ENCODE measurements around the gene LAIR1.
"Not testable (repeated sequence)": the region's sequence is repeated elsewhere in the genome, so short reads cannot be mapped to it uniquely, and the experiment has no call there.

The LAIR1 gene

DNA sequence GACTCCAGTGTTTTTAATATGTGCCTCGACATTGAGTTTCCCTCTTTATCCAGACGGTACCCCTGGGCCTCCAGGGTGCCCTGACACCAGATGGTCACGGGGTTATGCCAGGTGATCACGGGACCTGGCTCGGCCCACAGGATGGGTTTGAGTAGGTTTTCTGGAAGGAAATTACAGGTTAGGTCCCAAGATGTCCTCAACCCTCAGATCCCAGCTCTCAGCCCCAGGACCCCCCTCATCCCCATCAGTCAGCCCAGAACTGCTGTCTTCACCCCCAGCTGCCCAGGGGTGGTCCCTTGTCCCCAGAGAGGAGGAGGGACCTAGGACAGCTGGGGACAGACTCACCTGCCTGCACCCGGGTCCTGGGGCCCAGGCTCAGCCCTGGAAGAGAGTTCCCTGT is 26.2 kb downstream of the LAIR1 start:
- Histone ChIP-seq H3K27ac (ENCODE audit: low read depth, low read length) (no peak overlapping the region), H3K27me3 (ENCODE audit: insufficient read depth, low read length) (no peaks in the 10 kb centered on the region)

DNA sequence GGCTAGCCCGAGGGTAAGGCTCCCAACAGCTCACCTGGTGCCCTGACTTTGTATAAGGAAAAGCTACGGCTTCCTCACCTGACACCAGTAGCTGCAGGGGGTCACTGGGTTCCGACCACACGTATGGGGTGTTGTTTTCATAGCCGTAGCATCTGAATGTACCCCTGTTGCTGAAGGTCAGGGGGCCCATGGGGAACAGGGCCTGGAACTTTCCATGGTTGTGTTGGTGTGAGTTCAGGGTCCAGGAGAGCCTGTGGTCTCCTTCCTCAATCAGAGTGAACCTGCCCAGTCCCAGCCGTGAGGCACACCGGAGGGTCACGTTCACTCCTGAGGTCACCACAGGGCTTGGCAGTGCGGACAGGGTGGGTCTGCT is 26.9 kb downstream of the LAIR1 start:
- Histone ChIP-seq H3K4me1 (ENCODE audit: insufficient read depth, low read length) (no peaks in the 10 kb centered on the region), H3K9me3 (ENCODE audit: insufficient read depth, low read depth, low read length) (no peaks in the 10 kb centered on the region), H3K27ac (ENCODE audit: low read depth, low read length) (no peak overlapping the region), H3K9ac (ENCODE audit: low read depth, low read length) (no peak overlapping the region), H3K4me3 (ENCODE audit: low read length) (no peak overlapping the region), H3K27me3 (ENCODE audit: insufficient read depth, low read length) (no peaks in the 10 kb centered on the region), H3K36me3 (ENCODE audit: insufficient read depth, low read length) (no peaks in the 10 kb centered on the region)
- whole genome bisulfite sequencing, result 92% methylated on average over 9 of the region's 9 CpGs

More for the DNA sequence above, 26.2 kb downstream of the LAIR1 start:
- no peak overlapping the region for H3K9ac ChIP-seq (ENCODE audit: low read depth, low read length)
- H3K4me3 ChIP-seq (ENCODE audit: low read length), result no peak overlapping the region
- H3K36me3 ChIP-seq (ENCODE audit: insufficient read depth, low read length), result no peaks in the 10 kb centered on the region
- WGBS, result 87% methylated on average over 6 of the region's 6 CpGs
- H3K4me1 ChIP-seq (ENCODE audit: insufficient read depth, low read length), result no peaks in the 10 kb centered on the region
- H3K9me3 ChIP-seq (ENCODE audit: insufficient read depth, low read depth, low read length), result no peaks in the 10 kb centered on the region

DNA sequence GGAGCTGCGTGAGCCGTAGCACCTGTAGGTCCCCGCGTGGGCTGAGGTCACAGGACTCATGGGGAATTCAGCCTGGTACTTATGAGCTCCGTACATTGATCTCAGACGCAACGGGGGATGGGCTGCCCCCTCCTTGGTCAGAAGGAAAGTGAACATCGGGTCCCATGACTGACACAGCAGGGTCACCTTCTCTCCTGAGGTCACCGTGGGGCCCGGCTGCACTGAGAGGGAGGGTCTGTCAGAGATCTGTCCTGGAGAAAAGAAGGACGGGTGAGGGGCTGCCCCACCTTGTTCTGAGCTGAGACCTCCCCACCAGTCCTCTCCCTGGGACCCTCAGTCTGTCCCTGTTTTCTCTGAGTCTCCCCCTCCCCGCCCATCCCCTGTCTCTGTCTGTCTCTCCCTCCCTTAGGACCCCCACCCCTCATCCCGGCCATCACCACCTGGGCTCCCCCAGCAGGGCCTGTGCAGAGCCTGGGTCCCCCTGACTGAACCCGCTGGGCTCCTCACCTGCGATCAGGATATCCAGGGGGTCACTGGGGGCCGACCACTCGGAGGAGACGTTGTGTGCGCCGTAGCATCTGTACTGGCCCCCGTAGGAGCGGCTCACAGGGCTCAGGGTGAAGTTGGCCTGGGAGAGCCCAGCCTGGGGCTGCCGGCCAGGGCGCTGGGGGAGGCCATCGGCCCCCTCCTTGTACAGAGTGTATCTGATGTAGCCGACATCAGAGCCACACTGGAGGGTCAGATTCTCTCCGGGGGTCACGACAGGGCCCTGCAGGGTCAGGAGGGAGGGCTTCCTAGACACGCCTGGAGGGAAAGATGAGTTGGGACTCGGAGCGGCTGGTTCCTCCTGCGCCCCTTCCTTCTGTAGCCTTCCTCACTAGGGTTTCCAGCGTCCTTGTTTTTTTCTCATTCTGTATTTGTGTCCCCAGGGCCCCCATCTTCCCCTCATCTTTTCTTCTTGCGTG is 27.6 kb downstream of the LAIR1 start:
- 89% methylated on average over 34 of the region's 34 CpGs for WGBS
- Histone ChIP-seq H3K9ac (ENCODE audit: low read depth, low read length) (no peak overlapping the region), H3K27ac (ENCODE audit: low read depth, low read length) (no peak overlapping the region), H3K4me3 (ENCODE audit: low read length) (no peak overlapping the region), H3K27me3 (ENCODE audit: insufficient read depth, low read length) (no peaks in the 10 kb centered on the region), H3K9me3 (ENCODE audit: insufficient read depth, low read depth, low read length) (no peaks in the 10 kb centered on the region), H3K36me3 (ENCODE audit: insufficient read depth, low read length) (no peaks in the 10 kb centered on the region), H3K4me1 (ENCODE audit: insufficient read depth, low read length) (no peaks in the 10 kb centered on the region)

DNA sequence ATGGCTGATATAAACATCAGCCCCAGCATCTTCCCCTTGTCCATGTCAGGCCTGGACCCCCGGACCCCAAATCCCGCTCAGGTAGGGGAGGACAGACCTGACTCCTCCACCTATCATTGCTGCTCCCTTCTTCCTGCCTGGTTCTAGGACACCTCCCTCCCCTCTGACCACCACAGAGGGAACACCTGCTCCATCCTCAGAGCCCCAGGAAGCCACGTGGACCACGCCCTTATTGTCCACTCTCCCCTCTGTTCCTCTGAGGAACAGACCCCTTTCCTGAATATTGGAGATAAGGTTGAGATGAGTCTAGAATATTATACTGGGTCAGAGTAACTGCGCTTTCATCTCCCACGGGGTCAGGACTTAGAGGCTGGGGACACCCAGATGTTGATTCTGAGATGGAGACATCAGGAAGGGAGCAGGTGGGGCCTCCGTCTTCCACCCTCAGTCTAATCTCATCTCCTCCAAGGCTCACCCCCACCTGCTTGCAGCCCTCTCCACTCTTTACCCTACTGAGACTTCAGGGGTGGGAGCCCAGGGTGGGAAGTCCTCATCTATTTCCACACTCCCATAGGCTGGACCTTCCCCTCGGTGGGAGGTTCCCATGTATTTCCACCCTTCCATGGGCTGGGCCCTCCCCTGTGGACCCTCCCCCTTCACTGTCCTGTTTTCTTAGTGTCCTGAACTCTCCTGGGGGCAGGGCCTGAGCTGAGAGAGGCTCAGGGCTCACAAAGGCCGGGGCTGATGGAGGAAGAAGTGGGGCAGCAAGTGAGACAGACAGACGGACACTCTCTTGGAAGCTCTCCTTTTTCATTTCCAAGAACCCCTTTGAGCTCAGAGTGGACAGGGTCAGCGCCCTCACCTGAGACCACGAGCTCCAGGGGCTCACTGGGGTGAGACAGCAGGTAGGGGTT is 28.5 kb downstream of the LAIR1 start:
- 87% methylated on average over 12 of the region's 12 CpGs for WGBS
- no peak overlapping the region for H3K27ac ChIP-seq (ENCODE audit: low read depth, low read length)
- H3K4me1 ChIP-seq (ENCODE audit: insufficient read depth, low read length), result no peaks in the 10 kb centered on the region

DNA sequence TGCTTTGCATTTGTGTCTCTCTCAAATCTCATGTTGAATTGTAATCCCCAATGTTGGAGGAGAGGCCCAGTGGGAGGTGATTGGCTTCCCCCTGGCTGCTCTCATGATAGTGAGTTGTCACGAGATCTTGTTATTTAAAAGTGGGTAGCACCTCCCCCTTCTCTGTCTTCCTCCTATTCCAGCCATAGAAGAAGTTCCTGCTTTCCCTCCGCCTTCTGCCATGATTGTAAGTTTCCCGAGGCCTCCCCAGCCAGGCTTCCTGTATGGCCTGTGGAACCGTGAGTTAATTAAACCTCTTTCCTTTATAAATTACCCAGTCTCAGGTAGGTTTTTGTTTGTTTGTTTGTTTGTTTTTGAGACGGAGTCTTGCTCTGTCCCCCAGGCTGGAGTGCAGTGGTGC is 29.6 kb downstream of the LAIR1 start:
- no peaks in the 10 kb centered on the region for H3K9me3 ChIP-seq (ENCODE audit: insufficient read depth, low read depth, low read length)
- H3K27ac ChIP-seq (ENCODE audit: low read depth, low read length), result no peak overlapping the region
- WGBS, result 64% methylated on average over 4 of the region's 5 CpGs
- H3K4me1 ChIP-seq (ENCODE audit: insufficient read depth, low read length), result no peaks in the 10 kb centered on the region
- H3K4me3 ChIP-seq (ENCODE audit: low read length), result no peak overlapping the region
- no peak overlapping the region for H3K9ac ChIP-seq (ENCODE audit: low read depth, low read length)
- H3K36me3 ChIP-seq (ENCODE audit: insufficient read depth, low read length), result no peaks in the 10 kb centered on the region
- H3K27me3 ChIP-seq (ENCODE audit: insufficient read depth, low read length), result no peaks in the 10 kb centered on the region

More for the DNA sequence above, 28.5 kb downstream of the LAIR1 start:
- Histone ChIP-seq H3K9me3 (ENCODE audit: insufficient read depth, low read depth, low read length) (no peaks in the 10 kb centered on the region), H3K9ac (ENCODE audit: low read depth, low read length) (no peak overlapping the region), H3K36me3 (ENCODE audit: insufficient read depth, low read length) (no peaks in the 10 kb centered on the region), H3K27me3 (ENCODE audit: insufficient read depth, low read length) (no peaks in the 10 kb centered on the region), H3K4me3 (ENCODE audit: low read length) (no peak overlapping the region)

DNA sequence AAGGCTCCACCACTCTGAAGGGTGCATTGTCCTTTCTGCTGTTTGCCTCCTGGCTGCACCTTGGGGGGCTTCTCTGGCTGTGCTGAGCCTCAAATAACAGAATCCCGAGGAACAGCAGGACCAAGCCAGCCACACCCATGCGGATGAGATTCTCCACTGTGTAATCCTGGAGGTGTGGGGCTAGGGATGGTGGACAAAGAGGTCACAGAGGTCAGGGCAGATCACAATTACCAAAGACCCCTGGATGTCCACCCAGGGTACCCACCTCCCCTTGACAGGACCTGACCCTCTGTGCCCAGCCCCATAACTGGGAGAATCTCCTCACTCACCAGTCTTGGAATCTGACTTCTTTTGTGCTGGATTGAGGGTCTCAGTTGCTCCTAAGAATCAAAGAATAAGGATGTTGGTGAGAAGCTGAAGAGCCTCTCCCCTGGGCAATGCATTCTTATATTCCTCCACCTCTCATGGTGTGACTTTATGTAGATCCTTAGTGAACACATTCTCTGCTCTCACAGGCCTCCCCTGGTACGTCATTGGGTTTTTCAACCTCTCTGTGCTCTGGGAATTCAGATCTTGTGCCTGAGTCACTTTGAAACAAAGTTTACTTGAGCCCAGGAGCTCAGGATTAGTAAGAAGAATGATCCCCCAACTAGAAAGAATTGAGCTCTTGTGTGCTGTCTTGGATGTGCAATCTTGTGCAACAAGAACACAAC is 31.0 kb downstream of the LAIR1 start:
- Histone ChIP-seq H3K9ac (ENCODE audit: low read depth, low read length) (no peak overlapping the region), H3K4me3 (ENCODE audit: low read length) (no peak overlapping the region), H3K27ac (ENCODE audit: low read depth, low read length) (no peak overlapping the region), H3K27me3 (ENCODE audit: insufficient read depth, low read length) (no peaks in the 10 kb centered on the region), H3K9me3 (ENCODE audit: insufficient read depth, low read depth, low read length) (no peaks in the 10 kb centered on the region), H3K4me1 (ENCODE audit: insufficient read depth, low read length) (no peaks in the 10 kb centered on the region), H3K36me3 (ENCODE audit: insufficient read depth, low read length) (no peaks in the 10 kb centered on the region)
- 87% methylated on average over 3 of the region's 3 CpGs for WGBS

DNA sequence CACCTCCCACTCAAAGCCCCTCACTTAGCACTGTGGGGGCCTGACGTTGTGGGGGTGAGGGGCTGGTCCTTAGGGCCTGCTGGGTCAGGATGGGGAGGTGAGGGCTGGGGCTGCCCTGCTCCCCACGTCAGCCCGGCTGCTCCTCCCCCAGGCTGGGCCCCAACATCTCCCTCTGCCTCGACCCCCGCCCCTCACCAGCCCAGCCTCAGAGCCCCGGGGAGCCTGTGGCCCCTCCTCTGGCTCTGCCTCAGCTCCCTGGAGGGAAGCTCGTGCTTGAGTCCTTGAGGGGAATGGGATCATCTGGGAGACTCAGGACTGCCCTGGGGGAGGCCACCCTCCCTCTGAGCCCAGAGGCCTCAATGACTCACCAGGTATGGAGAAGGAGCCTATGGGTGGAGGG is 32.6 kb downstream of the LAIR1 start:
- H3K9me3 ChIP-seq (ENCODE audit: insufficient read depth, low read depth, low read length), result no peaks in the 10 kb centered on the region
- H3K4me1 ChIP-seq (ENCODE audit: insufficient read depth, low read length), result no peaks in the 10 kb centered on the region

DNA sequence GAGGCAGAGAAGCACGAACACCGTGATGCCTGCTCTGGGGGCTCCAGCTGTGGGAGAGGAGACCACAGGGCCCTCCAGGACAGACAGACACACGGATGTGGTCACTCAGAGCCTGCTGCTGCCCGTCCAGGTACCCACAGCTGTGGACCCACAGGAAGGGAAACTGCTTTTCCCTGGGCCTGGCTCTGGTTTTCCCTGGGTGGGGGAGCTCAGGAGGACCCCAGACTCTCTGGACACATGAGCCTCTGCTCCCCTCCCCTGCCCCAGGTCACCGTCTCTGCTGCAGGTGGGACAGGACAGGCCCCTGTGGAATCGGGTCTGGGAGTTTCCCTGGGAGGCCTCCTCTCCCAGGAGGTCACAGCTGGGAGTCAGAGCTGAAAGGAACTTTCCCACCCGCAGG is 33.1 kb downstream of the LAIR1 start:
- H3K4me3 ChIP-seq (ENCODE audit: low read length), result no peak overlapping the region
- no peaks in the 10 kb centered on the region for H3K4me1 ChIP-seq (ENCODE audit: insufficient read depth, low read length)
- no peak overlapping the region for H3K27ac ChIP-seq (ENCODE audit: low read depth, low read length)
- no peaks in the 10 kb centered on the region for H3K36me3 ChIP-seq (ENCODE audit: insufficient read depth, low read length)
- peaks cover 2% of the 10 kb centered on the region; the same call in 1 of the 2 replicates for H3K27me3 ChIP-seq (ENCODE audit: insufficient read depth, low read length)
- WGBS, result 89% methylated on average over 7 of the region's 7 CpGs
- H3K9me3 ChIP-seq (ENCODE audit: insufficient read depth, low read depth, low read length), result no peaks in the 10 kb centered on the region
- H3K9ac ChIP-seq (ENCODE audit: low read depth, low read length), result no peak overlapping the region

More for the DNA sequence above, 32.6 kb downstream of the LAIR1 start:
- H3K4me3 ChIP-seq (ENCODE audit: low read length), result no peak overlapping the region
- no peak overlapping the region for H3K27ac ChIP-seq (ENCODE audit: low read depth, low read length)
- no peaks in the 10 kb centered on the region for H3K36me3 ChIP-seq (ENCODE audit: insufficient read depth, low read length)
- 82% methylated on average over 6 of the region's 7 CpGs for WGBS
- peaks cover 2% of the 10 kb centered on the region; the same call in 1 of the 2 replicates for H3K27me3 ChIP-seq (ENCODE audit: insufficient read depth, low read length)
- H3K9ac ChIP-seq (ENCODE audit: low read depth, low read length), result no peak overlapping the region

DNA sequence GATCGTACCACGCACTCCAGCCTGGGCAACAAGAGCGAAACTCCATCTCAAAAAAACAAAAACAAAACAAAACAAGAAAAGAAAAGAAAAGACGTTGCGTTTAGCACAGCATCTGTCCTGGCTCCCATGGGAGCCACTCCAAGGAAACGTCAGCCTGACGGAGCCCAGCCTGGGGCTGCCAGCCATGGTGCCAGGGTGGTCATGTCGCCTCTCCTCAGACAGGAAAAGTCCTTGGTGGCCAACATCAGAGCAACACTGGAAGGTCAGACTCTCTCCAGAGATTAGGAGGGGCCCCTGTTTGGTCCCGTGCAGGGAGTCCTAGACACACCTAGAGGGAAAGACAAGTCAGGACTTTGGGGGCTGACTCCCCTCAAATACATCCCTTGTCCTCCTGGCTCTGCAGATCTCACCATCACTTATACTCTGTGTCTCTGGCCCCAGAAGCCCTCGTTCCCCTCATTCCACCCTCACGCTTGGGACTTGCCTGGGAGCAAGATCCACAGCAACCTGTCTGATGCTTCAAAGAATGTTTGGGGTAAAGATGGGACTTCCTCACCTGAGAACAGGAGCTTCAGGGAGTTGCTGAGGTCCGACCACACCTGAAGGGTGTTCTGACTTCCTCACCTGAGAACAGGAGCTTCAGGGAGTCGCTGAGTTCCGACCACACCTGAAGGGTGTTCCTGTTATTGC is 35.1 kb downstream of the LAIR1 start:
- Histone ChIP-seq H3K4me1 (ENCODE audit: insufficient read depth, low read length) (peaks cover 7% of the 10 kb centered on the region), H3K4me3 (ENCODE audit: low read length) (no peak overlapping the region), H3K9ac (ENCODE audit: low read depth, low read length) (no peak overlapping the region), H3K27ac (ENCODE audit: low read depth, low read length) (no peak overlapping the region), H3K9me3 (ENCODE audit: insufficient read depth, low read depth, low read length) (no peaks in the 10 kb centered on the region), H3K36me3 (ENCODE audit: insufficient read depth, low read length) (no peaks in the 10 kb centered on the region), H3K27me3 (ENCODE audit: insufficient read depth, low read length) (peaks cover 2% of the 10 kb centered on the region; the same call in 1 of the 2 replicates)
- WGBS, result 90% methylated on average over 14 of the region's 14 CpGs

DNA sequence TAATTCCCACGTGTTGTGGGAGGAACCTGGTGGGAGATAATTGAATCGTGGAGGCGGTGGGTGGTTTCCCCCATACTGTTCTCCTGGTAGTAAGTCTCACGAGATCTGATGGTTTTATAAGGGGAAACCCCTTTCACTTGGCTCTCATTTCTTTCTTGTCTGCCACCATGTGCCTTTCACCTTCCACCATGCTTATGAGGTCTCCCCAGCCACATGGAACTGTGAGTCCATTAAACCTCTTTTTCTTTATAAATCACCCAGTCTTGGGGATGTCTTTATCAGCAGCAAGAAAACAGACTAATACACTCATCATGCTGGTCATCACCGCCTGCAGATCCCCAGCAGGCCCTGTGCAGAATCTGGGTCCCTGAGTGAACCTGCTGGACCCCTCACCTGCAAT is 36.0 kb downstream of the LAIR1 start:
- H3K9ac ChIP-seq (ENCODE audit: low read depth, low read length); H3K9me3 ChIP-seq (ENCODE audit: insufficient read depth, low read depth, low read length); H3K36me3 ChIP-seq (ENCODE audit: insufficient read depth, low read length); H3K27me3 ChIP-seq (ENCODE audit: insufficient read depth, low read length); H3K27ac ChIP-seq (ENCODE audit: low read depth, low read length); H3K4me3 ChIP-seq (ENCODE audit: low read length): not testable (repeated sequence)
- H3K4me1 ChIP-seq (ENCODE audit: insufficient read depth, low read length), result peaks cover 15% of the 10 kb centered on the region
- WGBS, result 87% methylated on average over 2 of the region's 5 CpGs
